WTC11 (cell line): ENCODE results near the gene MIDN. TPM values are rescaled to one million over a fixed set of nuclear protein-coding genes. Genes with fewer than 3 reads are reported as not detected.

Experiments
- ATAC-seq: fragments of 200-7000 bp; cut with Tn5 transposase; 2 replicates; pipeline ENCODE4 v1.10.0; 2021; ENCODE audit warnings: mild to moderate bottlenecking, moderate library complexity
- CTCF ChIA-PET: fragments of 300-600 bp; sonication (Branson Sonifier 250); formaldehyde crosslinking; loops from one replicate; lab custom pipeline; 2021; ENCODE audit warnings: antibody characterized with exemption; lab: Charles Lee
- POLR2A ChIA-PET: fragments of 350-600 bp; sonication (Branson Sonifier 250); formaldehyde crosslinking; loops from one replicate; lab custom pipeline; 2021; ENCODE audit warnings: antibody characterized with exemption; lab: Charles Lee
- DNase-seq: peaks from one replicate; pipeline ENCODE4 v3.0.0; 2021; ENCODE audit warnings: low spot score
- H3K27ac Mint-ChIP-seq: 2 replicates; pipeline ENCODE4 v1.8.0; 2021; ENCODE audit warnings: mixed read lengths
- H3K27me3 Mint-ChIP-seq: 2 replicates; pipeline ENCODE4 v1.8.0; 2021; ENCODE audit warnings: low read depth, mild to moderate bottlenecking, moderate library complexity, mixed read lengths
- H3K36me3 Mint-ChIP-seq: 2 replicates; pipeline ENCODE4 v1.8.0; 2021; ENCODE audit warnings: mixed read lengths
- H3K4me1 Mint-ChIP-seq: 2 replicates; pipeline ENCODE4 v1.8.0; 2022; ENCODE audit warnings: mixed read lengths
- H3K4me3 Mint-ChIP-seq: 2 replicates; pipeline ENCODE4 v1.8.0; 2021; ENCODE audit warnings: mild to moderate bottlenecking, moderate library complexity, mixed read lengths
- H3K9me3 Mint-ChIP-seq: 2 replicates; pipeline ENCODE4 v1.8.0; 2021; ENCODE audit warnings: mixed read lengths
- ATF1 ChIP-seq: sonication (generic); formaldehyde crosslinking; IDR thresholded peaks from 2 replicates; pipeline ENCODE4 v1.8.1; 2023; ENCODE audit warnings: mild to moderate bottlenecking, moderate library complexity, missing genetic modification reagents
- ESRRA ChIP-seq: sonication (generic); formaldehyde crosslinking; IDR thresholded peaks from 2 replicates; pipeline ENCODE4 v1.8.1; 2022; ENCODE audit warnings: mild to moderate bottlenecking, missing genetic modification reagents, borderline replicate concordance
- ETV6 ChIP-seq: sonication (generic); formaldehyde crosslinking; IDR thresholded peaks from 2 replicates; pipeline ENCODE4 v1.8.1; 2022; ENCODE audit warnings: mild to moderate bottlenecking, missing genetic modification reagents
- NFYB ChIP-seq: sonication (generic); formaldehyde crosslinking; conservative IDR thresholded peaks from 2 replicates; pipeline ENCODE4 v1.8.0; 2022; ENCODE audit warnings: low read depth, missing genetic modification reagents
- PRRX2 ChIP-seq: fragments of 250-450 bp; sonication (Bioruptor Pico); IDR thresholded peaks from 2 replicates; pipeline ENCODE4 v1.8.0; 2021; ENCODE audit warnings: mild to moderate bottlenecking
- RORB ChIP-seq: fragments of 250-450 bp; sonication (Bioruptor Pico); IDR thresholded peaks from 2 replicates; pipeline ENCODE4 v1.9.0; 2021; ENCODE audit warnings: mild to moderate bottlenecking
- TCF7 ChIP-seq: sonication (generic); formaldehyde crosslinking; IDR thresholded peaks from 2 replicates; pipeline ENCODE4 v1.8.0; 2022; ENCODE audit warnings: mild to moderate bottlenecking, low read depth, missing genetic modification reagents, moderate library complexity
- ZNF138 ChIP-seq: sonication (generic); formaldehyde crosslinking; conservative IDR thresholded peaks from 2 replicates; pipeline ENCODE4 v1.8.1; 2022; ENCODE audit warnings: mild to moderate bottlenecking, moderate library complexity, missing genetic modification reagents
- ZNF416 ChIP-seq: fragments of 250-450 bp; sonication (Bioruptor Pico); IDR thresholded peaks from 2 replicates; pipeline ENCODE4 v1.9.0; 2021; ENCODE audit warnings: mild to moderate bottlenecking, inconsistent platforms
- total RNA-seq: library from RNA; stranded (reverse); gene quantifications from 3 replicates; pipeline ENCODE4 v1.2.3, GENCODE V29; 2021
- TF ChIP-seq, protein P1 (sequence below): sonication (generic); formaldehyde crosslinking; IDR thresholded peaks from 2 replicates; pipeline ENCODE4 v1.8.0; 2022; ENCODE audit warnings: mild to moderate bottlenecking, missing genetic modification reagents
- TF ChIP-seq, protein P2 (sequence below): sonication (generic); formaldehyde crosslinking; conservative IDR thresholded peaks from 2 replicates; pipeline ENCODE4 v1.8.1; 2022; ENCODE audit warnings: mild to moderate bottlenecking, missing genetic modification reagents
- TF ChIP-seq, protein P3 (sequence below): sonication (generic); formaldehyde crosslinking; IDR thresholded peaks from 2 replicates; pipeline ENCODE4 v1.8.0; 2023; ENCODE audit warnings: missing genetic modification reagents, mild to moderate bottlenecking, borderline replicate concordance
- TF ChIP-seq, protein P4 (sequence below): fragments of 250-450 bp; sonication (Bioruptor Pico); IDR thresholded peaks from 2 replicates; pipeline ENCODE4 v1.8.0; 2021; ENCODE audit warnings: mild to moderate bottlenecking
- TF ChIP-seq, protein P5 (sequence below): sonication (generic); formaldehyde crosslinking; IDR thresholded peaks from 2 replicates; pipeline ENCODE4 v1.8.1; 2022; ENCODE audit warnings: mild to moderate bottlenecking, moderate library complexity, missing genetic modification reagents
- TF ChIP-seq, protein P6 (sequence below): fragments of 250-450 bp; sonication (Bioruptor Pico); IDR thresholded peaks from 2 replicates; pipeline ENCODE4 v2.1.2; 2022; ENCODE audit warnings: mild to moderate bottlenecking, moderate library complexity
- TF ChIP-seq, protein P7 (sequence below): sonication (generic); formaldehyde crosslinking; IDR thresholded peaks from 2 replicates; pipeline ENCODE4 v1.8.1; 2023; ENCODE audit warnings: mild to moderate bottlenecking, moderate library complexity, missing genetic modification reagents
- TF ChIP-seq, protein P8 (sequence below): sonication (generic); formaldehyde crosslinking; IDR thresholded peaks from 2 replicates; pipeline ENCODE4 v1.8.0; 2023; ENCODE audit warnings: mild to moderate bottlenecking, missing genetic modification reagents

The MIDN gene
- total RNA-seq, 1 experiment from 2014 or later = 189 TPM

DNA sequence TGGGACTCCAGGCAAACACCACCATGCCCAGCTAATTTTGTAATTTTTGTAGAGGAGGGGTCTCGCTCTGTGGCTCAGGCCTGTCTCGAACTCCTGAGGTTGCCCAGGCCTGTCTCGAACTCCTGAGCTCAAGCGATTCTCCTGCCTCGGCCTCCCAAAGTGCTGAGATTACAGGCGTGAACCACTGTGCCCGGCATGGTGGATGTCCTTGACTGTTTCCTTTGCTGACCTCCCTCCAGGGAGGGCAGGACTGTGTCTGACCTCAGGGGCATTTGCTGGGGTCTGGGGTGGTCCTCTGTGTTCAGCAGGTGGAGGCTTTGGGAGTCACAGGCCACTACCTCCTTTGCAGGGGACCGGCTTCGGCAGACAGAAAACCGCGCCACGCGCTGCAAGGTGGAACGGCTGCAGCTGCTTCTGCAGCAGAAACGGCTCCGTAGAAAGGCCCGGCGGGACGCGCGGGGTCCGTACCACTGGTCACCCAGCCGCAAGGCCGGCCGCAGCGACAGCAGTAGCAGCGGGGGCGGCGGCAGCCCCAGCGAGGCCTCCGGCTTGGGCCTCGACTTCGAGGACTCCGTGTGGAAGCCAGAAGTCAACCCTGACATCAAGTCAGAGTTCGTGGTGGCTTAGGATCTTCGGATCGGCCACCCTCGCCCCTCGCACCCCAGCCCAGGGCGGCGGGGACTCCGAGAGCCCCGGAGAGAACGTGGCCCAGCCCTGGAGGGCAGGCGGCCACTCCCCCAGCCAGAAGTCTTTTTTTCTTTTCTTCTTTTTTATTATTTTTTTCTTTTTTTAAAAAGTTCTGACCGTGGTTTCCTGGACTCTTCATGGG is 8.5 kb downstream of the MIDN start:
- Mint-ChIP-seq H3K4me1 (peaks cover 38% of the 10 kb centered on the region), H3K27me3 (no peaks in the 10 kb centered on the region), H3K9me3 (no peaks in the 10 kb centered on the region), H3K4me3 (no peak overlapping the region; the same call in 1 of the 2 replicates), H3K36me3 (peaks cover 33% of the 10 kb centered on the region), H3K27ac (no peak overlapping the region)
- ChIA-PET CTCF (interaction anchor here (0.6 to 15.6 kb wide), 4 partner anchors 10 to 379 kb away, joined by 3 to 648 read pairs (median 10); partner anchors contain the start of genes ATP5F1D and CIRBP), POLR2A (interaction anchor here (0.7 to 1.6 kb wide), 3 partner anchors 10 to 12 kb away, joined by 3 to 6 read pairs (median 3); partner anchors contain the start of gene CIRBP)
- TF ChIP-seq, protein P1, sequence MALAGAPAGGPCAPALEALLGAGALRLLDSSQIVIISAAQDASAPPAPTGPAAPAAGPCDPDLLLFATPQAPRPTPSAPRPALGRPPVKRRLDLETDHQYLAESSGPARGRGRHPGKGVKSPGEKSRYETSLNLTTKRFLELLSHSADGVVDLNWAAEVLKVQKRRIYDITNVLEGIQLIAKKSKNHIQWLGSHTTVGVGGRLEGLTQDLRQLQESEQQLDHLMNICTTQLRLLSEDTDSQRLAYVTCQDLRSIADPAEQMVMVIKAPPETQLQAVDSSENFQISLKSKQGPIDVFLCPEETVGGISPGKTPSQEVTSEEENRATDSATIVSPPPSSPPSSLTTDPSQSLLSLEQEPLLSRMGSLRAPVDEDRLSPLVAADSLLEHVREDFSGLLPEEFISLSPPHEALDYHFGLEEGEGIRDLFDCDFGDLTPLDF = no peak
- DNase-seq (no peak), ATAC-seq (no peak)

DNA sequence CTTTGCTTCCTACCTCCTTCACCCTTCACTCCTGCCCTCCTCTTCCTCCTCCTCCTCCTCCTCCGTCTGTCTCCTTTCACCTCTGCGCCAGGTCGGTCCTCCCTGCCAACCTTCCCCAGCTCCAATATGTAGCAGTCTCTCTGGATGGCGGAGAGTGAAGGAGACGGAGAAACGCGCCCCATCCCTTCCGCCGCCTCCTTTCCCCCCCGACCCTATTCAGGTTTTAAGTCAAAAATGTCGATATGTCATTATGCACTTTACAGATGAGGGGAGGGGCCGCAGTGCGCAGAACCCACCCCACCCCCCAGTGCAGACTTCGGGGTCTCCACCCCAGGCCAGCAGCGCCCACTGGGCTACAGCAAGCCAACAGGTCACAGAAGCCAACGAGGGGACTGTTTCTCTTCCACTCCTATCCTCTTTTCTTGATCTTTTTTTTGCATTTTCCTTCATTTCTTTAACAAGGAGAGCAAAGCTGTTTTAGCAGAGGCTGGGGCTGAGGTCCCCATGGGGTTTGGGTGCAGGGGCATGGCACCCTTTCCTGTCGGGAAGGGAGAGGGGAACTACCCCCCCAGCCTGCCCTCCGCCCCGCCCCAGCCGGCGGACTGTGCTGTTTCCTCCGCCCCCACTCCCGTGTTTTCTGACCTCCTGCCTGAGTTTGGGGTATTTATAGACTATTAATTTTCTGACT is 9.2 kb downstream of the MIDN start:
- Mint-ChIP-seq H3K27me3 (no peaks in the 10 kb centered on the region), H3K36me3 (peaks cover 33% of the 10 kb centered on the region), H3K4me1 (peaks cover 42% of the 10 kb centered on the region), H3K4me3 (0 out of 2 replicates have a peak overlapping the region, but pooled peaks have one; percentile 20), H3K27ac (peak overlapping the region; percentile 84), H3K9me3 (no peaks in the 10 kb centered on the region)
- ChIA-PET POLR2A (interaction anchor here (0.9 to 1.6 kb wide), 2 partner anchors 9 to 12 kb away, joined by 3 to 6 read pairs; partner anchors contain the start of gene CIRBP), CTCF (interaction anchor here (2.3 to 15.6 kb wide), 2 partner anchors 9 to 15 kb away, joined by 17 to 648 read pairs; partner anchors contain the start of gene ATP5F1D)
- ATAC-seq (no peak), DNase-seq (no peak)
- TF ChIP-seq, protein P2, sequence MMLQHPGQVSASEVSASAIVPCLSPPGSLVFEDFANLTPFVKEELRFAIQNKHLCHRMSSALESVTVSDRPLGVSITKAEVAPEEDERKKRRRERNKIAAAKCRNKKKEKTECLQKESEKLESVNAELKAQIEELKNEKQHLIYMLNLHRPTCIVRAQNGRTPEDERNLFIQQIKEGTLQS (CRISPR knock-in tag) = no peak
- no peak for TF ChIP-seq TCF7 (CRISPR knock-in tag)
- TF ChIP-seq ETV6 (CRISPR knock-in tag) = no peak
- TF ChIP-seq PRRX2 (CRISPR knock-in tag) = no peak
- TF ChIP-seq, protein P3, sequence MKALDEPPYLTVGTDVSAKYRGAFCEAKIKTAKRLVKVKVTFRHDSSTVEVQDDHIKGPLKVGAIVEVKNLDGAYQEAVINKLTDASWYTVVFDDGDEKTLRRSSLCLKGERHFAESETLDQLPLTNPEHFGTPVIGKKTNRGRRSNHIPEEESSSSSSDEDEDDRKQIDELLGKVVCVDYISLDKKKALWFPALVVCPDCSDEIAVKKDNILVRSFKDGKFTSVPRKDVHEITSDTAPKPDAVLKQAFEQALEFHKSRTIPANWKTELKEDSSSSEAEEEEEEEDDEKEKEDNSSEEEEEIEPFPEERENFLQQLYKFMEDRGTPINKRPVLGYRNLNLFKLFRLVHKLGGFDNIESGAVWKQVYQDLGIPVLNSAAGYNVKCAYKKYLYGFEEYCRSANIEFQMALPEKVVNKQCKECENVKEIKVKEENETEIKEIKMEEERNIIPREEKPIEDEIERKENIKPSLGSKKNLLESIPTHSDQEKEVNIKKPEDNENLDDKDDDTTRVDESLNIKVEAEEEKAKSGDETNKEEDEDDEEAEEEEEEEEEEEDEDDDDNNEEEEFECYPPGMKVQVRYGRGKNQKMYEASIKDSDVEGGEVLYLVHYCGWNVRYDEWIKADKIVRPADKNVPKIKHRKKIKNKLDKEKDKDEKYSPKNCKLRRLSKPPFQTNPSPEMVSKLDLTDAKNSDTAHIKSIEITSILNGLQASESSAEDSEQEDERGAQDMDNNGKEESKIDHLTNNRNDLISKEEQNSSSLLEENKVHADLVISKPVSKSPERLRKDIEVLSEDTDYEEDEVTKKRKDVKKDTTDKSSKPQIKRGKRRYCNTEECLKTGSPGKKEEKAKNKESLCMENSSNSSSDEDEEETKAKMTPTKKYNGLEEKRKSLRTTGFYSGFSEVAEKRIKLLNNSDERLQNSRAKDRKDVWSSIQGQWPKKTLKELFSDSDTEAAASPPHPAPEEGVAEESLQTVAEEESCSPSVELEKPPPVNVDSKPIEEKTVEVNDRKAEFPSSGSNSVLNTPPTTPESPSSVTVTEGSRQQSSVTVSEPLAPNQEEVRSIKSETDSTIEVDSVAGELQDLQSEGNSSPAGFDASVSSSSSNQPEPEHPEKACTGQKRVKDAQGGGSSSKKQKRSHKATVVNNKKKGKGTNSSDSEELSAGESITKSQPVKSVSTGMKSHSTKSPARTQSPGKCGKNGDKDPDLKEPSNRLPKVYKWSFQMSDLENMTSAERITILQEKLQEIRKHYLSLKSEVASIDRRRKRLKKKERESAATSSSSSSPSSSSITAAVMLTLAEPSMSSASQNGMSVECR (CRISPR knock-in tag) = no peak
- TF ChIP-seq ESRRA = no peak
- TF ChIP-seq, protein P4, sequence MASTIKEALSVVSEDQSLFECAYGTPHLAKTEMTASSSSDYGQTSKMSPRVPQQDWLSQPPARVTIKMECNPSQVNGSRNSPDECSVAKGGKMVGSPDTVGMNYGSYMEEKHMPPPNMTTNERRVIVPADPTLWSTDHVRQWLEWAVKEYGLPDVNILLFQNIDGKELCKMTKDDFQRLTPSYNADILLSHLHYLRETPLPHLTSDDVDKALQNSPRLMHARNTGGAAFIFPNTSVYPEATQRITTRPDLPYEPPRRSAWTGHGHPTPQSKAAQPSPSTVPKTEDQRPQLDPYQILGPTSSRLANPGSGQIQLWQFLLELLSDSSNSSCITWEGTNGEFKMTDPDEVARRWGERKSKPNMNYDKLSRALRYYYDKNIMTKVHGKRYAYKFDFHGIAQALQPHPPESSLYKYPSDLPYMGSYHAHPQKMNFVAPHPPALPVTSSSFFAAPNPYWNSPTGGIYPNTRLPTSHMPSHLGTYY (CRISPR knock-in tag) = no peak
- no peak for TF ChIP-seq NFYB (CRISPR knock-in tag)
- TF ChIP-seq, protein P5, sequence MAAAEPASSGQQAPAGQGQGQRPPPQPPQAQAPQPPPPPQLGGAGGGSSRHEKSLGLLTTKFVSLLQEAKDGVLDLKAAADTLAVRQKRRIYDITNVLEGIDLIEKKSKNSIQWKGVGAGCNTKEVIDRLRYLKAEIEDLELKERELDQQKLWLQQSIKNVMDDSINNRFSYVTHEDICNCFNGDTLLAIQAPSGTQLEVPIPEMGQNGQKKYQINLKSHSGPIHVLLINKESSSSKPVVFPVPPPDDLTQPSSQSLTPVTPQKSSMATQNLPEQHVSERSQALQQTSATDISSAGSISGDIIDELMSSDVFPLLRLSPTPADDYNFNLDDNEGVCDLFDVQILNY (CRISPR knock-in tag) = no peak
- TF ChIP-seq RORB (CRISPR knock-in tag) = no peak
- TF ChIP-seq, protein P6, sequence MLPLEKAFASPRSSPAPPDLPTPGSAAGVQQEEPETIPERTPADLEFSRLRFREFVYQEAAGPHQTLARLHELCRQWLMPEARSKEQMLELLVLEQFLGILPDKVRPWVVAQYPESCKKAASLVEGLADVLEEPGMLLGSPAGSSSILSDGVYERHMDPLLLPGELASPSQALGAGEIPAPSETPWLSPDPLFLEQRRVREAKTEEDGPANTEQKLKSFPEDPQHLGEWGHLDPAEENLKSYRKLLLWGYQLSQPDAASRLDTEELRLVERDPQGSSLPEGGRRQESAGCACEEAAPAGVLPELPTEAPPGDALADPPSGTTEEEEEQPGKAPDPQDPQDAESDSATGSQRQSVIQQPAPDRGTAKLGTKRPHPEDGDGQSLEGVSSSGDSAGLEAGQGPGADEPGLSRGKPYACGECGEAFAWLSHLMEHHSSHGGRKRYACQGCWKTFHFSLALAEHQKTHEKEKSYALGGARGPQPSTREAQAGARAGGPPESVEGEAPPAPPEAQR = no peak
- TF ChIP-seq ZNF416 (CRISPR knock-in tag) = no peak
- no peak for TF ChIP-seq ATF1 (CRISPR knock-in tag)
- TF ChIP-seq ZNF138 (CRISPR knock-in tag) = no peak
- TF ChIP-seq, protein P7, sequence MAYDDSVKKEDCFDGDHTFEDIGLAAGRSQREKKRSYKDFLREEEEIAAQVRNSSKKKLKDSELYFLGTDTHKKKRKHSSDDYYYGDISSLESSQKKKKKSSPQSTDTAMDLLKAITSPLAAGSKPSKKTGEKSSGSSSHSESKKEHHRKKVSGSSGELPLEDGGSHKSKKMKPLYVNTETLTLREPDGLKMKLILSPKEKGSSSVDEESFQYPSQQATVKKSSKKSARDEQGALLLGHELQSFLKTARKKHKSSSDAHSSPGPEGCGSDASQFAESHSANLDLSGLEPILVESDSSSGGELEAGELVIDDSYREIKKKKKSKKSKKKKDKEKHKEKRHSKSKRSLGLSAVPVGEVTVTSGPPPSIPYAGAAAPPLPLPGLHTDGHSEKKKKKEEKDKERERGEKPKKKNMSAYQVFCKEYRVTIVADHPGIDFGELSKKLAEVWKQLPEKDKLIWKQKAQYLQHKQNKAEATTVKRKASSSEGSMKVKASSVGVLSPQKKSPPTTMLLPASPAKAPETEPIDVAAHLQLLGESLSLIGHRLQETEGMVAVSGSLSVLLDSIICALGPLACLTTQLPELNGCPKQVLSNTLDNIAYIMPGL (CRISPR knock-in tag) = no peak
- TF ChIP-seq, protein P8, sequence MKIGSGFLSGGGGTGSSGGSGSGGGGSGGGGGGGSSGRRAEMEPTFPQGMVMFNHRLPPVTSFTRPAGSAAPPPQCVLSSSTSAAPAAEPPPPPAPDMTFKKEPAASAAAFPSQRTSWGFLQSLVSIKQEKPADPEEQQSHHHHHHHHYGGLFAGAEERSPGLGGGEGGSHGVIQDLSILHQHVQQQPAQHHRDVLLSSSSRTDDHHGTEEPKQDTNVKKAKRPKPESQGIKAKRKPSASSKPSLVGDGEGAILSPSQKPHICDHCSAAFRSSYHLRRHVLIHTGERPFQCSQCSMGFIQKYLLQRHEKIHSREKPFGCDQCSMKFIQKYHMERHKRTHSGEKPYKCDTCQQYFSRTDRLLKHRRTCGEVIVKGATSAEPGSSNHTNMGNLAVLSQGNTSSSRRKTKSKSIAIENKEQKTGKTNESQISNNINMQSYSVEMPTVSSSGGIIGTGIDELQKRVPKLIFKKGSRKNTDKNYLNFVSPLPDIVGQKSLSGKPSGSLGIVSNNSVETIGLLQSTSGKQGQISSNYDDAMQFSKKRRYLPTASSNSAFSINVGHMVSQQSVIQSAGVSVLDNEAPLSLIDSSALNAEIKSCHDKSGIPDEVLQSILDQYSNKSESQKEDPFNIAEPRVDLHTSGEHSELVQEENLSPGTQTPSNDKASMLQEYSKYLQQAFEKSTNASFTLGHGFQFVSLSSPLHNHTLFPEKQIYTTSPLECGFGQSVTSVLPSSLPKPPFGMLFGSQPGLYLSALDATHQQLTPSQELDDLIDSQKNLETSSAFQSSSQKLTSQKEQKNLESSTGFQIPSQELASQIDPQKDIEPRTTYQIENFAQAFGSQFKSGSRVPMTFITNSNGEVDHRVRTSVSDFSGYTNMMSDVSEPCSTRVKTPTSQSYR (CRISPR knock-in tag) = no peak
